A673 (cell line): ENCODE data around the gene LDLRAD3. TPM values are rescaled to one million over a fixed set of nuclear protein-coding genes. Genes with fewer than 3 reads are reported as not detected.
A peak's percentile ranks its signal among the peaks of the same experiment; 100 is the strongest.

Source experiments
- BruUV-seq: library from RNA; stranded (reverse); fragments of 400-500 nt; replicated peaks from 2 replicates; lab custom pipeline; 2021; lab: Mats Ljungman, UMichigan
- CTCF ChIA-PET: fragments of 300-600 bp; sonication (Branson Sonifier 250); formaldehyde crosslinking; loops from one replicate; lab custom pipeline; 2022; ENCODE audit warnings: antibody characterized with exemption; lab: Charles Lee
- POLR2A ChIA-PET: fragments of 300-600 bp; sonication (Branson Sonifier 250); formaldehyde crosslinking; loops from one replicate; lab custom pipeline; 2022; ENCODE audit warnings: antibody characterized with exemption; ENCODE audit not compliant: low non-redundant PET; lab: Charles Lee
- DNase-seq: peaks from one replicate; pipeline ENCODE4 v3.0.0-alpha.2; 2015; ENCODE audit warnings: low spot score
- H3K27ac ChIP-seq: fragments of 200-600 bp; sonication (generic); 2 replicates; pipeline ENCODE4 v1.5.1; 2016; ENCODE audit warnings: mixed run types, low read depth, mild to moderate bottlenecking, mixed read lengths, antibody characterized with exemption, low read length; ENCODE audit not compliant: poor library complexity, severe bottlenecking
- H3K27me3 ChIP-seq: fragments of 200-600 bp; sonication (generic); replicated peaks from 2 replicates; pipeline ENCODE4 v1.6.1; 2017; ENCODE audit warnings: mixed run types, low read depth, mild to moderate bottlenecking, mixed read lengths, antibody characterized with exemption, low read length; ENCODE audit not compliant: insufficient read depth, poor library complexity
- H3K36me3 ChIP-seq: fragments of 200-600 bp; sonication (generic); 2 replicates; pipeline ENCODE4 v1.6.1; 2016; ENCODE audit warnings: mixed run types, mild to moderate bottlenecking, mixed read lengths, antibody characterized with exemption, low read length; ENCODE audit not compliant: insufficient read depth, poor library complexity, severe bottlenecking
- H3K4me1 ChIP-seq: fragments of 200-600 bp; sonication (generic); 2 replicates; pipeline ENCODE4 v1.6.1; 2017; ENCODE audit warnings: mixed run types, mild to moderate bottlenecking, mixed read lengths, antibody characterized with exemption, low read length; ENCODE audit not compliant: insufficient read depth, poor library complexity, severe bottlenecking
- H3K4me3 ChIP-seq: fragments of 200-600 bp; sonication (generic); 2 replicates; pipeline ENCODE4 v1.5.1; 2016; ENCODE audit warnings: low read depth, mixed run types, mild to moderate bottlenecking, mixed read lengths, low read length; ENCODE audit not compliant: poor library complexity, severe bottlenecking
- H3K9me3 ChIP-seq: fragments of 200-600 bp; sonication (generic); 2 replicates; pipeline ENCODE4 v1.6.1; 2016; ENCODE audit warnings: mixed run types, low read depth, mild to moderate bottlenecking, mixed read lengths, antibody characterized with exemption, low read length; ENCODE audit not compliant: poor library complexity, severe bottlenecking
- CTCF ChIP-seq: fragments of 300-800, 200-600 bp; sonication (generic); conservative IDR thresholded peaks from 2 replicates; pipeline ENCODE4 v1.5.1; 2017; ENCODE audit warnings: low read depth, mild to moderate bottlenecking, antibody characterized with exemption, low read length, moderate library complexity, mixed read lengths
- EZH2 ChIP-seq: fragments of 200-600 bp; sonication (generic); IDR thresholded peaks from 2 replicates; pipeline ENCODE4 v1.6.1; 2017; ENCODE audit warnings: borderline replicate concordance, low read depth, mild to moderate bottlenecking, mixed read lengths, antibody characterized with exemption, low read length; ENCODE audit not compliant: poor library complexity, severe bottlenecking
- intact Hi-C: fragments of 100-400 bp; cut with micrococcal nuclease; formaldehyde crosslinking; loops from one replicate; pipeline ENCODE4 v1.10.0; 2022; ENCODE audit not compliant: unreplicated experiment
- total RNA-seq: library from RNA; stranded (reverse); gene quantifications from 2 replicates; pipeline ENCODE4 v1.2.3, GENCODE V29; 2021

Gene LDLRAD3
- total RNA-seq, 1 experiment from 2014 or later: 13.1 TPM

GRCh38 chr11:36069576-36070212 lies 125.8 kb downstream of the LDLRAD3 start:
- intact Hi-C loops: no loop called here
- no peaks in the 10 kb centered on the region for H3K9me3 ChIP-seq
- no peak overlapping the region for H3K4me3 ChIP-seq
- peaks cover 8% of the 10 kb centered on the region for H3K4me1 ChIP-seq
- no peak for DNase-seq
- CTCF ChIA-PET: no interaction called here
- H3K27me3 ChIP-seq: no peaks in the 10 kb centered on the region
- POLR2A ChIA-PET: interaction anchor here (0.6 kb wide), 1 partner anchor 100 kb away, joined by 3 read pairs; no protein-coding TSS in a partner anchor
- no peak overlapping the region for H3K27ac ChIP-seq
- H3K36me3 ChIP-seq: no peaks in the 10 kb centered on the region
- TF ChIP-seq CTCF (peak; percentile 32; the same call in 1 of the 2 replicates), EZH2 (no peak)
- no TSS peak for BruUV-seq

GRCh38 chr11:36070213-36070953 lies 126.5 kb downstream of the LDLRAD3 start:
- TF ChIP-seq CTCF (no peak), EZH2 (no peak)
- Histone ChIP-seq H3K36me3 (no peaks in the 10 kb centered on the region), H3K4me3 (no peak overlapping the region), H3K4me1 (peaks cover 8% of the 10 kb centered on the region), H3K27me3 (no peaks in the 10 kb centered on the region), H3K9me3 (no peaks in the 10 kb centered on the region), H3K27ac (no peak overlapping the region)
- intact Hi-C loops: no loop called here
- no peak for DNase-seq
- CTCF ChIA-PET: no interaction called here
- POLR2A ChIA-PET: no interaction called here
- no TSS peak for BruUV-seq

DNA sequence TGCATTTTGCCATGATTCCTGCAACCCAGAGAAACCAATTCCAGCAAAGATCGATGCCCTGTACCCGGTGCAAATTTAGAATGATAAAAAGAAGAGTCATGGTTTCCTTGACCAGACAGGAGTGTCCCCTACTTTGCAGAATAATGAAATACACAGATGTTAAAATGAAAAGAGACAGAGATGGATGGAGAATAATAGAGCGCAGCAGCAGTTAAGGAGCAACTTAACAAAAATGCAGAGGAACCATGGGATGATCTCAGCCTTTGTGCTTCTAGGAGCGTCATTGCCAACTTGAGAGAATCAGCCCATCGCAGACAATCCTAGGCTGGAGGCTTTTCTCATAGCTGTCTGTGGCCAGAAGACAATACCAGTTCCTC lies 127.1 kb downstream of the LDLRAD3 start:
- no peak for TF ChIP-seq CTCF
- no peak for TF ChIP-seq EZH2
- no peaks in the 10 kb centered on the region for H3K27me3 ChIP-seq
- intact Hi-C loops: no loop called here
- no TSS peak for BruUV-seq
- ChIA-PET POLR2A (no interaction called here), CTCF (no interaction called here)
- H3K9me3 ChIP-seq: no peaks in the 10 kb centered on the region
- H3K36me3 ChIP-seq: no peaks in the 10 kb centered on the region
- H3K4me1 ChIP-seq: peaks cover 8% of the 10 kb centered on the region
- no peak for DNase-seq
- H3K4me3 ChIP-seq: no peak overlapping the region
- H3K27ac ChIP-seq: no peak overlapping the region
